ENCODE measurements around the gene SPATA33.

DNA sequence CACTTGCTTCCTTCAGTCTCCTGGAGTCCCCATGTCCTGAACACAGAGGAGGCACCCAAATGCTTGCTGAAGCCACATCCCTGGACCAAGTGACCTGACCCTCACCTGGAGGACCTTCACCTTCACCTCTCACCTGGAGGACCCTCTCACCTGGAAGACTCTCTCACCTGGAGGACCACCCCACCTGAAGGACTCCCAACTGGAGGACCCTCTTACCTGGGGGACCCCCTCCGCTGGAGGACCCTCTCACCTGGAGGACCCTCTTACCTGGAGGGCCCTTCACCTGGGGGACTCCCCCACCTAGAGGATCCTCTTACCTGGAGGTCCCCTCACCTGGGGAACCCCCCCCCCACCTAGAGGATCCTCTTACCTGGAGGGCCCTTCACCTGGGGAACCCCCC lies 28.3 kb downstream of the SPATA33 start:
- TF ChIP-seq, protein P1, sequence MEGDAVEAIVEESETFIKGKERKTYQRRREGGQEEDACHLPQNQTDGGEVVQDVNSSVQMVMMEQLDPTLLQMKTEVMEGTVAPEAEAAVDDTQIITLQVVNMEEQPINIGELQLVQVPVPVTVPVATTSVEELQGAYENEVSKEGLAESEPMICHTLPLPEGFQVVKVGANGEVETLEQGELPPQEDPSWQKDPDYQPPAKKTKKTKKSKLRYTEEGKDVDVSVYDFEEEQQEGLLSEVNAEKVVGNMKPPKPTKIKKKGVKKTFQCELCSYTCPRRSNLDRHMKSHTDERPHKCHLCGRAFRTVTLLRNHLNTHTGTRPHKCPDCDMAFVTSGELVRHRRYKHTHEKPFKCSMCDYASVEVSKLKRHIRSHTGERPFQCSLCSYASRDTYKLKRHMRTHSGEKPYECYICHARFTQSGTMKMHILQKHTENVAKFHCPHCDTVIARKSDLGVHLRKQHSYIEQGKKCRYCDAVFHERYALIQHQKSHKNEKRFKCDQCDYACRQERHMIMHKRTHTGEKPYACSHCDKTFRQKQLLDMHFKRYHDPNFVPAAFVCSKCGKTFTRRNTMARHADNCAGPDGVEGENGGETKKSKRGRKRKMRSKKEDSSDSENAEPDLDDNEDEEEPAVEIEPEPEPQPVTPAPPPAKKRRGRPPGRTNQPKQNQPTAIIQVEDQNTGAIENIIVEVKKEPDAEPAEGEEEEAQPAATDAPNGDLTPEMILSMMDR (conservative IDR thresholded peaks at IDR 0.05): no peak
- TF ChIP-seq EZH2 (IDR thresholded peaks at IDR 0.05; ENCODE audit: low read depth): no peak

Data from PC-9 (cell line).